HUDEP-2 (cell line): Measurements from ENCODE around the gene ABHD17B.
A peak's percentile ranks its signal among the peaks of the same experiment; 100 is the strongest.

Source experiments
- DNase-seq, 76 experiments: peaks; one replicate each; lab custom pipeline; 2025; ENCODE audit not compliant: unreplicated experiment in 76 of 76; lab: John Stamatoyannopoulos, UW

The ABHD17B gene

GRCh38 chr9:71822935-71823334 lies 88.1 kb downstream of the ABHD17B start:
- DNase-seq, result no peak

DNA sequence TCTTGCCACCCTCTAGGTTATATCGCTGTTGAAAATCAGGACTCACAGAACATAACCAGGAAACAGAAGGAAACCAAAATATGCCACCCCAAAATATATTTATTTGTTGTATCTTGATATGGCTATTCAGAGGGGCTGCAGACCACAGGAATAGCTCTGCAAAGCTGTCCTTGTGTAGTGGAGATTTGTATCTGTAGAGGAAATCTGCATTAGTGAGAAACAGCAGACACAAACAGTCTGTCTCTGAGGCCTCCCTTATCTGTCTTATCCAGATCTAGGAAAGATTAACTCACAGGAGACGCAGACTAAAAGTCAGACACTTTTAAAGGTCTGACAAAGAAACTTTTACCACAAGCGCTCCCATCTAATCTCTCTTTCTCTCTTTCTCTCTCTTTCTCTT lies 88.5 kb downstream of the ABHD17B start:
- DNase-seq, result no peak

GRCh38 chr9:71821405-71821804 lies 89.6 kb downstream of the ABHD17B start:
- DNase-seq, result no peak

DNA sequence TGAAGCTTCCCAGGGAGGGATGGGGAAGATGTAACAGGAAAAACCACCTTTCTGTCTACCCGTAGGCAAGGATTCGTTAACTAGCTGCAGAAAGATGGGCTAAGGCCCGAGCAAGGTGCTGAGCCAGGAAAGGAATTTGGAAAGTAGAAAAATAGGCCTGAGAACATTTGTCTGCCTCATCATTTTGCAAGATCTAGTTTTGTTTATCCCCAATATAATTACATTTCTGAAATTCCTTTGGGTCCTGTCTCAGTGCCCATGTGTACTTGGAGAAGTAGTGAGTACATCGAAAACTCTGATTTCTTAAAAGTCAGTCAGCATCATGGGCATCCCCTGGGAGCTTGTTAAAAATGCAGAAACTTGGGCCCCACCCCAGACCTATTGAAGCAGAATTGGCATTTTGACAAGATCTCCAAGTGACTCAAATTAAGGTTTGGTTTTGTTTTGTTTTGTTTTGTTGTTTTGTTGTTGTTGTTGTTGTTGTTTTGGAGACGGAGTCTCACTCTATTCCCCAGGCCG lies 90.5 kb downstream of the ABHD17B start:
- no peak for DNase-seq

DNA sequence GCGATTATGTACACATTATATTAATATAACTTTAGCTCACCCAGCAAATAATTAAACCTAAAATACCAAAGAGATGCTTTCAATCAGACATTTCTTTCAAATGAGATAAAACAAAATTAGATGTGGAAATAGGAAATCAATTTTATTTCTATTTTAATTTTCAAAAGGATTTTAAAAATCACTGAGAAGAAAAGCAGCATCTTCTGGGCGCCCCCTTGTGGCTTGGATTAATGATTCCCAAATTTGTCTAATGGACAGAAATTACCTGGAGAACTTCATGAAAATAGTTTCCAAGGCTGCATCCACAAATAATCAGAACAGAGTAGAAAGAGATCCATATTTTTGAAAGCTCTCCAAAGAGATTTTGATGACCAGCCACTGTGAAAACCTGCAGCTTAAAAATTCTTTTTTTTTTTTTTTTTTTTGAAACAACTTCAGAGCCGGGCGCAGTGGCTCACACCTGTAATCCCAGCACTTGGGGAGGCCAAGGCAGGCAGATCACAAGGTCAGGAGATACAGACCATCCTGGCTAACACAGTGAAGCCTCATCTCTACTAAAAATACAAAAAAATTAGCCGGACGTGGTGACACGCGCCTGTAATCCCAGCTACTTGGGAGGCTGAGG lies 91.8 kb downstream of the ABHD17B start:
- peak in 18 of 76 experiments; percentile 0 to 32 (median 4) for DNase-seq

GRCh38 chr9:71816916-71817451 lies 94.0 kb downstream of the ABHD17B start:
- no peak for DNase-seq
